Measurements from ENCODE around the gene COL26A1. TPM values are rescaled to one million over a fixed set of nuclear protein-coding genes. Genes with fewer than 3 reads are reported as not detected.

Gene COL26A1
- polyA plus RNA-seq, 1 donor from 2014 or later: 36.6 TPM

- TF ChIP-seq EZH2 (IDR thresholded peaks at IDR 0.05; ENCODE audit: borderline replicate concordance, insufficient read depth, low read length, poor library complexity, severe bottlenecking) (no peak), CTCF (IDR thresholded peaks at IDR 0.05; ENCODE audit: poor library complexity, severe bottlenecking) (no peak), REST (IDR thresholded peaks at IDR 0.05; ENCODE audit: borderline replicate concordance) (no peak), SMC3 (conservative IDR thresholded peaks at IDR 0.05; ENCODE audit: poor library complexity) (no peak), TAF1 (IDR thresholded peaks at IDR 0.05; ENCODE audit: low read depth) (no peak), MXI1 (conservative IDR thresholded peaks at IDR 0.05; ENCODE audit: poor library complexity, severe bottlenecking) (no peak), POLR2AphosphoS5 (IDR thresholded peaks at IDR 0.05) (no peak), RAD21 (conservative IDR thresholded peaks at IDR 0.05) (no peak), EP300 (conservative IDR thresholded peaks at IDR 0.05; ENCODE audit: poor library complexity, severe bottlenecking) (no peak)
- Histone ChIP-seq H3F3A (ENCODE audit: insufficient read depth, low read length, poor library complexity, severe bottlenecking) (peaks cover 3% of the 10 kb centered on the region), H3K4me3 (ENCODE audit: low read length) (no peak overlapping the region)
These were observed 200.7 kb downstream of the COL26A1 start for GRCh38 chr7:101563198-101563901.

GRCh38 chr7:101563943-101564777, 201.5 kb downstream of the COL26A1 start:
- H2AFZ ChIP-seq (ENCODE audit: low read depth, low read length): no peak overlapping the region
- H3K27ac ChIP-seq (ENCODE audit: low read length): no peak overlapping the region
- no peak overlapping the region for H3K4me2 ChIP-seq (ENCODE audit: low read length)
- TF ChIP-seq CTCF (IDR thresholded peaks at IDR 0.05; ENCODE audit: poor library complexity, severe bottlenecking) (no peak), MXI1 (conservative IDR thresholded peaks at IDR 0.05; ENCODE audit: poor library complexity, severe bottlenecking) (no peak), TAF1 (IDR thresholded peaks at IDR 0.05; ENCODE audit: low read depth) (no peak)
- no peaks in the 10 kb centered on the region for H3K79me2 ChIP-seq (replicated peaks; ENCODE audit: insufficient read depth, low read length)
- peaks cover 3% of the 10 kb centered on the region for H3F3A ChIP-seq (ENCODE audit: insufficient read depth, low read length, poor library complexity, severe bottlenecking)
- H3K36me3 ChIP-seq (ENCODE audit: insufficient read depth, low read length): no peaks in the 10 kb centered on the region
- H3K9me2 ChIP-seq (ENCODE audit: insufficient read depth, low read length): no peaks in the 10 kb centered on the region
- no peak overlapping the region for H3K4me3 ChIP-seq (ENCODE audit: low read length)
- no peaks in the 10 kb centered on the region for H3K27me3 ChIP-seq (ENCODE audit: insufficient read depth, low read depth, low read length)
- no peaks in the 10 kb centered on the region for H4K20me1 ChIP-seq (ENCODE audit: insufficient read depth)
- H3K9ac ChIP-seq (ENCODE audit: low read length): no peak overlapping the region
- no peaks in the 10 kb centered on the region for H3K9me3 ChIP-seq (ENCODE audit: low read length)

More at GRCh38 chr7:101563198-101563901, 200.7 kb downstream of the COL26A1 start:
- Histone ChIP-seq H3K27ac (ENCODE audit: low read length) (no peak overlapping the region), H3K9ac (ENCODE audit: low read length) (no peak overlapping the region), H3K79me2 (replicated peaks; ENCODE audit: insufficient read depth, low read length) (no peaks in the 10 kb centered on the region), H2AFZ (ENCODE audit: low read depth, low read length) (no peak overlapping the region), H3K9me3 (ENCODE audit: low read length) (no peaks in the 10 kb centered on the region), H3K27me3 (ENCODE audit: insufficient read depth, low read depth, low read length) (no peaks in the 10 kb centered on the region), H4K20me1 (ENCODE audit: insufficient read depth) (no peaks in the 10 kb centered on the region), H3K36me3 (ENCODE audit: insufficient read depth, low read length) (no peaks in the 10 kb centered on the region), H3K4me2 (ENCODE audit: low read length) (no peak overlapping the region), H3K9me2 (ENCODE audit: insufficient read depth, low read length) (no peaks in the 10 kb centered on the region)

Measured in neural cell (in vitro differentiated cells).